Activated naive CD4-positive, alpha-beta T cell treated with anti-CD3 and anti-CD28 coated beads for 36 hours (primary cell): Measurements from ENCODE around the gene ADRM1. TPM values are rescaled to one million over a fixed set of nuclear protein-coding genes. Genes with fewer than 3 reads are reported as not detected.

Source experiments
- CTCF ChIA-PET: fragments of 350-600 bp; sonication (Branson Sonifier 250); formaldehyde crosslinking; loops from one replicate; lab custom pipeline; 2021; ENCODE audit warnings: antibody characterized with exemption; lab: Charles Lee
- DNase-seq: peaks from one replicate; pipeline ENCODE4 v3.0.0-alpha.2; 2020
- H3K27ac Mint-ChIP-seq: one replicate; pipeline ENCODE4 v1.8.0; 2021; ENCODE audit warnings: mild to moderate bottlenecking, mixed read lengths
- H3K27me3 Mint-ChIP-seq: one replicate; pipeline ENCODE4 v1.8.0; 2021; ENCODE audit warnings: low read depth, mixed read lengths
- H3K36me3 Mint-ChIP-seq: one replicate; pipeline ENCODE4 v1.8.0; 2021; ENCODE audit warnings: low read depth, mixed read lengths
- H3K4me1 Mint-ChIP-seq: one replicate; pipeline ENCODE4 v1.8.0; 2021; ENCODE audit warnings: low read depth, mixed read lengths
- H3K4me3 Mint-ChIP-seq: one replicate; pipeline ENCODE4 v1.8.0; 2021; ENCODE audit warnings: mild to moderate bottlenecking, moderate library complexity, mixed read lengths
- H3K9me3 Mint-ChIP-seq: one replicate; pipeline ENCODE4 v1.8.0; 2021; ENCODE audit warnings: mixed read lengths
- intact Hi-C: fragments of 100-400 bp; cut with micrococcal nuclease; formaldehyde crosslinking; loops from one replicate; pipeline ENCODE4 v1.15.1; 2023
- total RNA-seq, 2 experiments: library from RNA; stranded (reverse); gene quantifications; one replicate each; pipeline ENCODE4 v1.2.3, GENCODE V29; 2021

ADRM1 gene
- total RNA-seq, 2 experiments from 2014 or later, result 77.4 to 81.5 TPM

DNA sequence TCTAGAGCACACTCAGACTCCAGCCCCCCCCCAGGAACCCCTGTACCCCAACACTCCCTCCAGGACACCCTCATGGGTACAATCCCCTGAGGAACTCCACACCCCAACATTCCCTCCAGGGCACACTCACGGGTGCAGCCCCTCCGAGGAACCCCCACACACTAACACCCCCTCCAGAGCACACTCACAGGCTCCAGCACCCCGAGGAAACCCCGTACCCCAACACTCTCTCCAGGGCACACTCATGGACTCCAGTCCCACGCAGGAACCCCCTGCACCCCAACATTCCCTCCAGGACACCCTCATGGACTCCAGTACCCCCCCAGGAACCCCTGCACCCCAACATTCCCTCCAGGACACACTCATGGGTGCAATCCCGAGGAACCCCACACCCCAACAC is 32.7 kb downstream of the ADRM1 start:
- no peaks in the 10 kb centered on the region for H3K4me1 Mint-ChIP-seq
- intact Hi-C loops, result no loop called here
- no peak overlapping the region for H3K4me3 Mint-ChIP-seq
- no peak overlapping the region for H3K27ac Mint-ChIP-seq
- no peaks in the 10 kb centered on the region for H3K9me3 Mint-ChIP-seq
- CTCF ChIA-PET, result no interaction called here
- H3K36me3 Mint-ChIP-seq, result no peaks in the 10 kb centered on the region
- no peak for DNase-seq
- H3K27me3 Mint-ChIP-seq, result peaks cover 7% of the 10 kb centered on the region

- no peak for DNase-seq
- Mint-ChIP-seq H3K27me3 (peaks cover 7% of the 10 kb centered on the region), H3K9me3 (peaks cover 1% of the 10 kb centered on the region), H3K27ac (no peak overlapping the region), H3K36me3 (no peaks in the 10 kb centered on the region), H3K4me3 (no peak overlapping the region), H3K4me1 (no peaks in the 10 kb centered on the region)
- intact Hi-C loops, result no loop called here
- CTCF ChIA-PET, result no interaction called here
Measured at GRCh38 chr20:62336329-62336728, 33.5 kb downstream of the ADRM1 start.

DNA sequence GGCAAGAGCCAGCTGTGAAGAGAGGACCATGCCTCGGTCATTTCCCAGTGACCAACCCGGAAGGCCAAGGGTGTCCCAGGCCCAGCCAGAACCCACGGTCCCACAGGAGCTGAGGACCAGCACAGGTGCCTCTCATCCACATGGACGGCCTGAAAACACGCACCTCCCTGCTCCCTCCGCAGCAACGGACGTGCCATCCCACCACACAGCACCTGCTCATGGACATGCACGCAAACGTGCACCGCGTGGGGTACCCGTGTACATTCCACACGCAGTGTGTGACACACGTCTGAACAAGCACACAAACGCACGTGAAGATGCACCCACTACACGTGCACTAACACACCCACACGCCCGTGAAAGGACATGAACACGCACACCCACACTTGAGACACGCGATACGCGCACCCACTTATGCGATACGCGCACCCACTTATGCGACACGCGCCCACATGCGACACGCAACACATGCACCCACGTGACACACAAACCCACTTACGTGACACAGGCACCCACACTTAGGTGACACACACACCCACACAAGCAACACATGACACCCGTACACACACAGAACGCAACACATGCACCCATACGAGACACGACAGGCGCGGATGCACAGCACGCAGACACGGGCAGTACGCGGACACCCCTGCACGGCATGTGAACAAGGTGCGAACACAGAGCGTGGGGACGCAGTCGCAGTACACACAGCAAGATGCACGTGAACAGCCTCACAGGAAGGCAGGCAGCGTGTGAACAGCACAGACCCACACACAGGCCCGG is 34.2 kb downstream of the ADRM1 start:
- no peak for DNase-seq
- Mint-ChIP-seq H3K4me3 (no peak overlapping the region), H3K27me3 (peaks cover 7% of the 10 kb centered on the region), H3K9me3 (peaks cover 1% of the 10 kb centered on the region), H3K4me1 (no peaks in the 10 kb centered on the region), H3K36me3 (no peaks in the 10 kb centered on the region), H3K27ac (no peak overlapping the region)
- CTCF ChIA-PET, result no interaction called here
- intact Hi-C loops, result no loop called here

DNA sequence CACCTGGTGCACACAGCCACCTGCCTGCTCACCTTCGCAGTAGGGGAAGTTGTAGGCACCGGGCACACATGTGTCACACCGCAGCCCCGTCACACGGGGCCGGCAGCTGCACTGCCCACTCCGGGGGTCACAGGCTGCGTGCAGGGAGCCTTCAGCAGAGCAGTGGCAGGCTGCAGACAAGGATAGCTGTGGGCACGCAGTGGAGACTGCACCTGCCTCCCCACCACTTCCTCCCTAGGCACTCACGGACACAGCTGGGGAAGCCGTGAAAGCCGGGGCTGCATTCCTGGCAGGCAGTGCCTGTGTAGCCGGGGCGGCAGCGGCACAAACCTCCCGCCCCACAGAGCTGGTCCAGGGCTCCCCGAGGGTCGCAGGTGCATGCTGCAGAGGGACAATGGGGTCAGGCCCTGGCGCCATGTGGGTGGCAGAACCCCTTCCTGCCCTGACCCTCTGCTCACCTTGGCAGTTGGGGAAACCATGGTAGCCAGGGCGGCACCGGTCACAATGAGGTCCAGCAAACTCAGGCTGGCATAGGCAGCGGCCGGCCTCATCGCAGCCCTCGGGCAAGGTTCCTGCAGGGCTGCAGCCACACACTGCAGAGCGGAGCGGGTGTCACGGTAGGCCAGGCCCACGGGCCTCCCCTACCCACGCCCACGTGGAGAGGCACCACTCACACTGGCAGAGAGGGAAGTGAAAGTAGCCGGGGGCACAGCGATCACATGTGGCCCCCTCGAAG is 34.9 kb downstream of the ADRM1 start:
- H3K36me3 Mint-ChIP-seq, result no peaks in the 10 kb centered on the region
- H3K9me3 Mint-ChIP-seq, result peaks cover 1% of the 10 kb centered on the region
- H3K27ac Mint-ChIP-seq, result no peak overlapping the region
- no peaks in the 10 kb centered on the region for H3K4me1 Mint-ChIP-seq
- no peak overlapping the region for H3K4me3 Mint-ChIP-seq
- intact Hi-C loops, result no loop called here
- peaks cover 7% of the 10 kb centered on the region for H3K27me3 Mint-ChIP-seq
- no peak for DNase-seq
- CTCF ChIA-PET, result interaction anchor here (0.6 kb wide), 1 partner anchor 135 kb away, joined by 3 read pairs; no protein-coding TSS in a partner anchor

- Mint-ChIP-seq H3K9me3 (peaks cover 1% of the 10 kb centered on the region), H3K4me3 (no peak overlapping the region), H3K27me3 (peaks cover 10% of the 10 kb centered on the region), H3K27ac (no peak overlapping the region), H3K36me3 (no peaks in the 10 kb centered on the region), H3K4me1 (no peaks in the 10 kb centered on the region)
- intact Hi-C loops, result no loop called here
- CTCF ChIA-PET, result no interaction called here
- no peak for DNase-seq
Measured at GRCh38 chr20:62338294-62338620, 35.5 kb downstream of the ADRM1 start.

DNA sequence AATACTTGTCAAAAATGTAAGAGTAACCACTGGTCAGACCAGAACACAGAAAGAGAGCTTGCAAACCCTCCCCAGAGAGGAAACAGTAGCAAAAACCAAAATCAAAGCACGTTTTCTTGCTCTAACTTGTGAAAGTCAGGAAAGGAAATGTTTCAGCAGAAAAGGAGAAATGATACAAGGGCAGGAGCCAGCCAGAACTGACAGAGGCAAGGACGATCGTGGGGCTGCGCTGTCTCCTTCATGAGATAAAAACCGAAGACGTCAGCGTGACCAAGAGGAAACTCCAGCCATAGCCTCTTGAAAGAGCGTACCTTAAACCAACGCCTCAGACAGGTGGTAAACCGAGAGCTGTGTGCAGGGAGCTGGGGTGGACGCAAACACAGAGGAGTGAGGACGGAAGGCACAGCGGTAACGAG is 36.9 kb downstream of the ADRM1 start:
- H3K36me3 Mint-ChIP-seq, result no peaks in the 10 kb centered on the region
- H3K27me3 Mint-ChIP-seq, result peaks cover 11% of the 10 kb centered on the region
- CTCF ChIA-PET, result no interaction called here
- peaks cover 1% of the 10 kb centered on the region for H3K9me3 Mint-ChIP-seq
- H3K4me1 Mint-ChIP-seq, result no peaks in the 10 kb centered on the region
- intact Hi-C loops, result no loop called here
- no peak for DNase-seq
- no peak overlapping the region for H3K4me3 Mint-ChIP-seq
- no peak overlapping the region for H3K27ac Mint-ChIP-seq

DNA sequence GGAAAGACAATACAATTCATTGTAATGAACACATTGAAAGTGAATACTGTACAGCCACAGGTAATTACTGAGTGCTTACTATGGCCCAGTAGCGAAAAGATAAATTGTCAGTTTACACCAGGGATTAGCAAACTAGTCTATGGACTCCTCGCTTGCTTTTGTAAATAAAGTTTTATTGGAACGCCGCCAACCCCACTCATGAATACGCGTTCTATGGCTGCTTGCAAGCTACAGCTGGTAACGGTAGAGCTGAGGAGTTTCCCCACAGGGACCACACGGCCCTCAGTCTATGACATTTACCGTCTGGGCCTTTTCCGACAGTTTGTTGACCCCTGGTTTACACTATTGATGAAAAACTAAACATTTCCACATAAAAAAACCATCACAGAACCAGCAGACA is 40.1 kb downstream of the ADRM1 start:
- Mint-ChIP-seq H3K4me1 (no peaks in the 10 kb centered on the region), H3K4me3 (no peak overlapping the region), H3K27ac (no peak overlapping the region), H3K9me3 (peaks cover 1% of the 10 kb centered on the region), H3K36me3 (no peaks in the 10 kb centered on the region), H3K27me3 (peaks cover 3% of the 10 kb centered on the region)
- intact Hi-C loops, result no loop called here
- no peak for DNase-seq
- CTCF ChIA-PET, result no interaction called here

DNA sequence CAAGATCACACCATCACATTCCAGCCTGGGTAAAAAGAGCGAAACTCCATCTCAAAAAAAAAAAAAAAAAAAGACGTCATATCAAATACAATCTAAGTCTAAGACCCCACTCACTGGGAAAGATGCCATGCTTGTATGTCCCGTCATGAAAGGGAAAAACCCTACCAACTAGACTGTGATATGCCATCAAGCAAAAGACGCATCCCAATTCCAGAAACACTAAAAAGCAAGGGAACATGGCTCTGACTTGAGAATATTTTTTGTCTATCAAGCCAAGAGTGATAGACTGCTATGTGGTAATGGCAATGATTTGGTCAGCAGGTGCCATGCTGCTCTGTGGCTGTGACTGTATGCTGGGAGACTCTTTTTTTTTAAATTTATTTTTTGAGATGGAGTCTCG is 41.3 kb downstream of the ADRM1 start:
- peaks cover 3% of the 10 kb centered on the region for H3K27me3 Mint-ChIP-seq
- no peak for DNase-seq
- H3K36me3 Mint-ChIP-seq, result no peaks in the 10 kb centered on the region
- peaks cover 5% of the 10 kb centered on the region for H3K9me3 Mint-ChIP-seq
- H3K27ac Mint-ChIP-seq, result no peak overlapping the region
- intact Hi-C loops, result no loop called here
- CTCF ChIA-PET, result no interaction called here
- H3K4me1 Mint-ChIP-seq, result no peaks in the 10 kb centered on the region
- H3K4me3 Mint-ChIP-seq, result no peak overlapping the region

DNA sequence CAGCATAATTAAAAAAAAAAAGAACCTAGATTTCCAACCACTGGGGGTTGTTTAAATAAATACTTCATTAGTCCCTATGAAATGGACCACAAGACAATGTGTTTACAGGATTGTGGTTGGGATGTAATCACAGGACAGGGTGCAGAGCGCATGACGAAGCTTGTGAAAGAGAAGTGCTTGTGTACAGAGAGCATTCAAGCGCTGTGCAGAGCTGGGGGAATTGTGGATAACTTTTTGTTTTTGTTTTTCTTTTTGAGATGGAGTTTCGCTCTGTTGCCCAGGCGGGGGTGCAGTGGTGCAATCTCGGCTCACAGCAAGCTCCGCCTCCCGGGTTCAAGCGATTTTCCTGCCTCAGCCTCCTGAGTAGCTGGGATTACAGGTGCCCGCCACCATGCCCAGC is 42.0 kb downstream of the ADRM1 start:
- Mint-ChIP-seq H3K27ac (no peak overlapping the region), H3K27me3 (peaks cover 3% of the 10 kb centered on the region), H3K36me3 (no peaks in the 10 kb centered on the region), H3K4me1 (no peaks in the 10 kb centered on the region), H3K9me3 (peaks cover 7% of the 10 kb centered on the region), H3K4me3 (no peak overlapping the region)
- intact Hi-C loops, result no loop called here
- DNase-seq, result no peak
- CTCF ChIA-PET, result no interaction called here

GRCh38 chr20:62345681-62346370 is 43.0 kb downstream of the ADRM1 start:
- Mint-ChIP-seq H3K9me3 (peaks cover 7% of the 10 kb centered on the region), H3K4me3 (no peak overlapping the region), H3K36me3 (no peaks in the 10 kb centered on the region), H3K27ac (no peak overlapping the region), H3K4me1 (no peaks in the 10 kb centered on the region), H3K27me3 (peaks cover 3% of the 10 kb centered on the region)
- DNase-seq, result no peak
- intact Hi-C loops, result no loop called here
- CTCF ChIA-PET, result interaction anchor here (0.6 kb wide), 1 partner anchor 70 kb away, joined by 3 read pairs; no protein-coding TSS in a partner anchor

GRCh38 chr20:62346398-62347150 is 43.8 kb downstream of the ADRM1 start:
- H3K9me3 Mint-ChIP-seq, result peaks cover 6% of the 10 kb centered on the region
- intact Hi-C loops, result no loop called here

GRCh38 chr20:62347151-62347404 is 44.3 kb downstream of the ADRM1 start:
- H3K4me1 Mint-ChIP-seq, result no peaks in the 10 kb centered on the region
- no peak overlapping the region for H3K4me3 Mint-ChIP-seq
- intact Hi-C loops, result no loop called here
- peaks cover 3% of the 10 kb centered on the region for H3K27me3 Mint-ChIP-seq
- no peak overlapping the region for H3K27ac Mint-ChIP-seq
- DNase-seq, result no peak
- CTCF ChIA-PET, result no interaction called here
- H3K9me3 Mint-ChIP-seq, result peaks cover 6% of the 10 kb centered on the region
- no peaks in the 10 kb centered on the region for H3K36me3 Mint-ChIP-seq

More at GRCh38 chr20:62346398-62347150, 43.8 kb downstream of the ADRM1 start:
- Mint-ChIP-seq H3K27me3 (peaks cover 3% of the 10 kb centered on the region), H3K4me1 (no peaks in the 10 kb centered on the region), H3K4me3 (no peak overlapping the region), H3K36me3 (no peaks in the 10 kb centered on the region), H3K27ac (no peak overlapping the region)
- DNase-seq, result no peak
- CTCF ChIA-PET, result no interaction called here
